ENCODE data around the gene PLCE1. TPM values are rescaled to one million over a fixed set of nuclear protein-coding genes. Genes with fewer than 3 reads are reported as not detected.

PLCE1 gene
- 0.33 and 1.0 TPM in 2 replicates for total RNA-seq
- polyA plus RNA-seq = 0.52 and 1.2 TPM in 2 replicates
- 0.61 and 1.7 TPM in 2 replicates for polyA plus RNA-seq (2012)
- 0.82 and 2.3 TPM in 2 replicates for polyA minus RNA-seq (ENCODE audit: low replicate concordance)

DNA sequence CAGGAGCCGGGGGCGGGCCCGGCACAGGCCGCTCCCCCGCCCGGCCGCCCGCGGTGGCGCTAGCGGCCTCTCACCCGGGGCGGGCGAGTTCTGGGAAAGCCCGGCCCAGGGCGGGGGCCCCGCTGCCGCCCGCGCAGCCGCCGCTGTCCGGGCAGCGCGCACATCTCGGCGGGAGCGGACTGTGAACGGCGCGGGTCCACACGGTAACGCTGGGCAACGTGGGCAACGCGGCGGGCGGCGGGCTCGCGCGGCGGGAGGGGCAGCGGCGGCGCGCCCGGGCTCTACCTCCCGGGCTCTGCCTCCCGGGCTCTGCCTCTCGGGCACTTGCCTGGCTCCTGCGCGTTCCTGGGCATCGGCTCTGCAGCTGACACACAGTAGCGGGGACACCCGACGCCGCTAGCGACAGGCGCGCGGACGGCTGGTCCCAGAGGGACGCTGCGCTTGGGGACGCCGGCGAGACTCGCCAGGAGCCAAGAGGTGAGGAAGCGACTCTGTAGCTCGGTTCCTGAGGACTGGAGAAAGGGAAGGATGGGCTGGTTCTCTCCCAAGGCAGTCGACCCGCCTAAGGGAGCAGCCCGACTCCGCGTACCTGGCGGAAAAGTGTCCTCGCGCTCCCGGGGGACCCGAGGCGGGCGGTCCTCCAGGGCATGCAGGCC is at the start of gene PLCE1:
Gene PLCE1 (plus strand): TSS at position 150 of the 656 bp plus-strand sequence. CDS start 37,116 bp downstream, outside the sequence.
- no peaks in the 10 kb centered on the region for H3K36me3 ChIP-seq (ENCODE audit: control insufficient read depth, insufficient read depth, low read length)
- peaks cover 10% of the 10 kb centered on the region for H3K27me3 ChIP-seq (ENCODE audit: control insufficient read depth, insufficient read depth, low read length)
- peak; percentile 15 to 31 for DNase-seq (ENCODE audit: low read depth in 2 of 2)
- H3K4me3 ChIP-seq (replicated peaks in 1 of 4; ENCODE audit: control extremely low read depth in 1 of 4, insufficient read depth in 1 of 4, low read depth in 3 of 4, low read length in 4 of 4) = peak within 1 kb of the TSS; percentile 45 to 61 (median 56)
- no peaks in the 10 kb centered on the region for H3K9me3 ChIP-seq (ENCODE audit: control insufficient read depth, insufficient read depth, low read depth, low read length)
- no peaks in the 10 kb centered on the region for H4K20me1 ChIP-seq (ENCODE audit: control insufficient read depth, extremely low read depth, insufficient read depth, low read length)
- H2AFZ ChIP-seq (ENCODE audit: low read length) = peak within 1 kb of the TSS; percentile 66
- peak within 1 kb of the TSS; percentile 82 for H3K4me2 ChIP-seq (ENCODE audit: extremely low read depth, insufficient read depth, low read length)
- TF ChIP-seq EZH2 (IDR thresholded peaks at IDR 0.05; ENCODE audit: low read length, missing control alignments) = peak; percentile 66
- TF ChIP-seq, protein P1, sequence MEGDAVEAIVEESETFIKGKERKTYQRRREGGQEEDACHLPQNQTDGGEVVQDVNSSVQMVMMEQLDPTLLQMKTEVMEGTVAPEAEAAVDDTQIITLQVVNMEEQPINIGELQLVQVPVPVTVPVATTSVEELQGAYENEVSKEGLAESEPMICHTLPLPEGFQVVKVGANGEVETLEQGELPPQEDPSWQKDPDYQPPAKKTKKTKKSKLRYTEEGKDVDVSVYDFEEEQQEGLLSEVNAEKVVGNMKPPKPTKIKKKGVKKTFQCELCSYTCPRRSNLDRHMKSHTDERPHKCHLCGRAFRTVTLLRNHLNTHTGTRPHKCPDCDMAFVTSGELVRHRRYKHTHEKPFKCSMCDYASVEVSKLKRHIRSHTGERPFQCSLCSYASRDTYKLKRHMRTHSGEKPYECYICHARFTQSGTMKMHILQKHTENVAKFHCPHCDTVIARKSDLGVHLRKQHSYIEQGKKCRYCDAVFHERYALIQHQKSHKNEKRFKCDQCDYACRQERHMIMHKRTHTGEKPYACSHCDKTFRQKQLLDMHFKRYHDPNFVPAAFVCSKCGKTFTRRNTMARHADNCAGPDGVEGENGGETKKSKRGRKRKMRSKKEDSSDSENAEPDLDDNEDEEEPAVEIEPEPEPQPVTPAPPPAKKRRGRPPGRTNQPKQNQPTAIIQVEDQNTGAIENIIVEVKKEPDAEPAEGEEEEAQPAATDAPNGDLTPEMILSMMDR (conservative IDR thresholded peaks at IDR 0.05 in 1 of 2, IDR thresholded peaks at IDR 0.05 in 1 of 2; ENCODE audit: low read depth in 1 of 2, low read length in 2 of 2) = no peak
- no peak within 1 kb of the TSS for H3K27ac ChIP-seq (ENCODE audit: insufficient read depth, low read length)
- H3K4me1 ChIP-seq (ENCODE audit: control insufficient read depth, extremely low read depth, insufficient read depth, low read length) = peaks cover 4% of the 10 kb centered on the region
- H3K9ac ChIP-seq (ENCODE audit: insufficient read depth, low read length) = peak within 1 kb of the TSS; percentile 40
- no peaks in the 10 kb centered on the region for H3K79me2 ChIP-seq (ENCODE audit: control insufficient read depth, insufficient read depth, low read length)

DNA sequence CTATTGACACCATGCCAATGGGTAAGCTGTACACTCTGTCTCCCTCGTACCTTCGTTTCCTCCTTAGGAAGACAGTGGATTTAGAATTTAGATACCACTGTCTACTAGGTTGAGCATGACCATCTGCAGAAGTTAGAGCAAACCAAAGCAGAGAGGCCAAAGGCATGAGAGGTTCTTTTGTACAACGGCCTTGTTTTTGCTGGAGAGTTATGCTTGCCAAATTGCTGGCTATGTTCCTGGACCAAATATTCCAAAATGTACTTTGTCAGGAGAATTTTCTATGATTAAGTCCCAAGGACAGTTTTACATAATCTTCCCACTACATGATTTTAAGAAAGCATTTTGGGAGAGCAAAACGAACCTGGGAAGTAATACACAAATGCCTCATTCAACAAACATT is 47.9 kb upstream of the PLCE1 start:
- no peak overlapping the region for H2AFZ ChIP-seq (ENCODE audit: low read length)
- no peak overlapping the region for H3K4me2 ChIP-seq (ENCODE audit: extremely low read depth, insufficient read depth, low read length)
- H3K4me1 ChIP-seq (ENCODE audit: control insufficient read depth, extremely low read depth, insufficient read depth, low read length) = peaks cover 2% of the 10 kb centered on the region
- no peaks in the 10 kb centered on the region for H3K27me3 ChIP-seq (ENCODE audit: control insufficient read depth, insufficient read depth, low read length)
- no peaks in the 10 kb centered on the region for H3K79me2 ChIP-seq (ENCODE audit: control insufficient read depth, insufficient read depth, low read length)
- no peaks in the 10 kb centered on the region for H3K9me3 ChIP-seq (ENCODE audit: control insufficient read depth, insufficient read depth, low read depth, low read length)
- DNase-seq (ENCODE audit: low read depth in 2 of 2) = peak in 1 of 2 donors; percentile 5
- no peak overlapping the region for H3K9ac ChIP-seq (ENCODE audit: insufficient read depth, low read length)
- no peak overlapping the region for H3K27ac ChIP-seq (ENCODE audit: insufficient read depth, low read length)
- no peaks in the 10 kb centered on the region for H3K36me3 ChIP-seq (ENCODE audit: control insufficient read depth, insufficient read depth, low read length)
- TF ChIP-seq, protein P1 (conservative IDR thresholded peaks at IDR 0.05 in 1 of 2, IDR thresholded peaks at IDR 0.05 in 1 of 2; ENCODE audit: low read depth in 1 of 2, low read length in 2 of 2) = no peak
- TF ChIP-seq EZH2 (IDR thresholded peaks at IDR 0.05; ENCODE audit: low read length, missing control alignments) = no peak
- no peak overlapping the region for H3K4me3 ChIP-seq (replicated peaks in 1 of 4; ENCODE audit: control extremely low read depth in 1 of 4, insufficient read depth in 1 of 4, low read depth in 3 of 4, low read length in 4 of 4)
- H4K20me1 ChIP-seq (ENCODE audit: control insufficient read depth, extremely low read depth, insufficient read depth, low read length) = no peaks in the 10 kb centered on the region

DNA sequence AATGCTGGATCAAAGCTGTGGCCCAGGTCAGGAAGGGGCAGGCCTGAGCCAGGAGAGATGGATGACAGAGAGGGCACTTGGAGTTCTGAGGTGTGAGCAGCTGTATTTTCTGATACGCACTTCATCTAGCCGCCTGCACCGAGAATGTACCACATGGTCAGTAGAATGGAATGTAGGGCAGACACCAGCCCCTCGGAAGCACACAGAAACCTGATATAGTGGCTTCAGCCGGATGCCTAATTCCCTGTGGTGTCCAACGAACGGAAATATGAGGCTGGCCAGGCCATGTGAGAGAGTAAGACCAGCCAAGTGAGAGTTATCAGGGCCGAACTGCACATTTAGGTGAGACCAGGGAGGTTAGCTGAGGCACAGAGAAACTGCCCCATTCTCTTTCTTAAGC is 46.7 kb upstream of the PLCE1 start:
- Histone ChIP-seq H3K9me3 (ENCODE audit: control insufficient read depth, insufficient read depth, low read depth, low read length) (no peaks in the 10 kb centered on the region), H3K4me2 (ENCODE audit: extremely low read depth, insufficient read depth, low read length) (no peak overlapping the region), H2AFZ (ENCODE audit: low read length) (no peak overlapping the region), H3K4me3 (replicated peaks in 1 of 4; ENCODE audit: control extremely low read depth in 1 of 4, insufficient read depth in 1 of 4, low read depth in 3 of 4, low read length in 4 of 4) (no peak overlapping the region), H3K36me3 (ENCODE audit: control insufficient read depth, insufficient read depth, low read length) (no peaks in the 10 kb centered on the region), H3K9ac (ENCODE audit: insufficient read depth, low read length) (no peak overlapping the region), H3K4me1 (ENCODE audit: control insufficient read depth, extremely low read depth, insufficient read depth, low read length) (peaks cover 2% of the 10 kb centered on the region), H3K79me2 (ENCODE audit: control insufficient read depth, insufficient read depth, low read length) (no peaks in the 10 kb centered on the region), H3K27me3 (ENCODE audit: control insufficient read depth, insufficient read depth, low read length) (no peaks in the 10 kb centered on the region), H3K27ac (ENCODE audit: insufficient read depth, low read length) (no peak overlapping the region), H4K20me1 (ENCODE audit: control insufficient read depth, extremely low read depth, insufficient read depth, low read length) (no peaks in the 10 kb centered on the region)
- DNase-seq (ENCODE audit: low read depth in 2 of 2) = peak; percentile 55 to 94
- TF ChIP-seq, protein P1 (conservative IDR thresholded peaks at IDR 0.05 in 1 of 2, IDR thresholded peaks at IDR 0.05 in 1 of 2; ENCODE audit: low read depth in 1 of 2, low read length in 2 of 2) = no peak
